Measurements from ENCODE around the gene AMT. TPM values are rescaled to one million over a fixed set of nuclear protein-coding genes. Genes with fewer than 3 reads are reported as not detected.
"Not testable (repeated sequence)": the region's sequence is repeated elsewhere in the genome, so short reads cannot be mapped to it uniquely, and the experiment has no call there.

Gene AMT
- total RNA-seq, 1 donor, result 1.1 TPM

- Histone ChIP-seq H3K79me2 (ENCODE audit: insufficient read depth, low read length) (peaks cover 99% of the 10 kb centered on the region), H3K36me3 (ENCODE audit: insufficient read depth, low read length) (peaks cover 16% of the 10 kb centered on the region), H4K20me1 (ENCODE audit: insufficient read depth, low read length) (peaks cover 76% of the 10 kb centered on the region), H2AFZ (ENCODE audit: low read length) (no peak overlapping the region), H3K27me3 (ENCODE audit: insufficient read depth, low read length) (no peaks in the 10 kb centered on the region), H3K9me3 (ENCODE audit: low read depth, low read length) (no peaks in the 10 kb centered on the region), H3K4me3 (ENCODE audit: insufficient read depth, low read length) (no peak overlapping the region), H3K4me1 (ENCODE audit: insufficient read depth, low read length) (peaks cover 23% of the 10 kb centered on the region), H3K27ac (ENCODE audit: low read depth, low read length) (peak overlapping the region; percentile 32), H3K4me2 (ENCODE audit: insufficient read depth, low read length) (peak overlapping the region; percentile 50)
- TF ChIP-seq CTCF (IDR thresholded peaks at IDR 0.05; ENCODE audit: extremely low read depth, low read depth, low read length), result no peak
- no peak for DNase-seq (ENCODE audit: insufficient read length, low spot score, missing footprints)
Measured at GRCh38 chr3:49406571-49407565, 15.4 kb downstream of the AMT start.

GRCh38 chr3:49405570-49405969 lies 16.7 kb downstream of the AMT start:
- not testable (repeated sequence) for H3K27me3 ChIP-seq (ENCODE audit: insufficient read depth, low read length); H3K4me3 ChIP-seq (ENCODE audit: insufficient read depth, low read length); H3K9me3 ChIP-seq (ENCODE audit: low read depth, low read length); DNase-seq (ENCODE audit: insufficient read length, low spot score, missing footprints); H2AFZ ChIP-seq (ENCODE audit: low read length)
- H4K20me1 ChIP-seq (ENCODE audit: insufficient read depth, low read length), result peaks cover 82% of the 10 kb centered on the region
- peak overlapping the region; percentile 50 for H3K4me2 ChIP-seq (ENCODE audit: insufficient read depth, low read length)
- peak overlapping the region; percentile 10 for H3K27ac ChIP-seq (ENCODE audit: low read depth, low read length)
- peaks cover 23% of the 10 kb centered on the region for H3K4me1 ChIP-seq (ENCODE audit: insufficient read depth, low read length)
- peaks cover 16% of the 10 kb centered on the region for H3K36me3 ChIP-seq (ENCODE audit: insufficient read depth, low read length)
- H3K79me2 ChIP-seq (ENCODE audit: insufficient read depth, low read length), result peaks cover 98% of the 10 kb centered on the region

- peaks cover 17% of the 10 kb centered on the region for H3K4me1 ChIP-seq (ENCODE audit: insufficient read depth, low read length)
- no peak overlapping the region for H3K27ac ChIP-seq (ENCODE audit: low read depth, low read length)
- H4K20me1 ChIP-seq (ENCODE audit: insufficient read depth, low read length), result peaks cover 80% of the 10 kb centered on the region
- TF ChIP-seq CTCF (IDR thresholded peaks at IDR 0.05; ENCODE audit: extremely low read depth, low read depth, low read length), result no peak
- no peak for DNase-seq (ENCODE audit: insufficient read length, low spot score, missing footprints)
- peaks cover 97% of the 10 kb centered on the region for H3K79me2 ChIP-seq (ENCODE audit: insufficient read depth, low read length)
- no peak overlapping the region for H3K4me2 ChIP-seq (ENCODE audit: insufficient read depth, low read length)
- H3K36me3 ChIP-seq (ENCODE audit: insufficient read depth, low read length), result peaks cover 19% of the 10 kb centered on the region
- H2AFZ ChIP-seq (ENCODE audit: low read length), result no peak overlapping the region
- no peak overlapping the region for H3K4me3 ChIP-seq (ENCODE audit: insufficient read depth, low read length)
- no peaks in the 10 kb centered on the region for H3K9me3 ChIP-seq (ENCODE audit: low read depth, low read length)
- H3K27me3 ChIP-seq (ENCODE audit: insufficient read depth, low read length), result no peaks in the 10 kb centered on the region
Measured at GRCh38 chr3:49403891-49404290, 18.4 kb downstream of the AMT start.

- H3K9me3 ChIP-seq (ENCODE audit: low read depth, low read length), result no peaks in the 10 kb centered on the region
- H3K4me3 ChIP-seq (ENCODE audit: insufficient read depth, low read length), result no peak overlapping the region
- H2AFZ ChIP-seq (ENCODE audit: low read length), result no peak overlapping the region
- H3K79me2 ChIP-seq (ENCODE audit: insufficient read depth, low read length), result peaks cover 97% of the 10 kb centered on the region
- H3K36me3 ChIP-seq (ENCODE audit: insufficient read depth, low read length), result peaks cover 34% of the 10 kb centered on the region
- TF ChIP-seq CTCF (IDR thresholded peaks at IDR 0.05; ENCODE audit: extremely low read depth, low read depth, low read length), result no peak
- peaks cover 18% of the 10 kb centered on the region for H3K4me1 ChIP-seq (ENCODE audit: insufficient read depth, low read length)
- H3K4me2 ChIP-seq (ENCODE audit: insufficient read depth, low read length), result no peak overlapping the region
- no peak overlapping the region for H3K27ac ChIP-seq (ENCODE audit: low read depth, low read length)
- H4K20me1 ChIP-seq (ENCODE audit: insufficient read depth, low read length), result peaks cover 80% of the 10 kb centered on the region
- DNase-seq (ENCODE audit: insufficient read length, low spot score, missing footprints), result no peak
- no peaks in the 10 kb centered on the region for H3K27me3 ChIP-seq (ENCODE audit: insufficient read depth, low read length)
Measured at GRCh38 chr3:49401766-49402165, 20.5 kb downstream of the AMT start.

All from osteoblast (primary cell).